ENCODE measurements around the gene ELOVL2.

The ELOVL2 gene

DNA sequence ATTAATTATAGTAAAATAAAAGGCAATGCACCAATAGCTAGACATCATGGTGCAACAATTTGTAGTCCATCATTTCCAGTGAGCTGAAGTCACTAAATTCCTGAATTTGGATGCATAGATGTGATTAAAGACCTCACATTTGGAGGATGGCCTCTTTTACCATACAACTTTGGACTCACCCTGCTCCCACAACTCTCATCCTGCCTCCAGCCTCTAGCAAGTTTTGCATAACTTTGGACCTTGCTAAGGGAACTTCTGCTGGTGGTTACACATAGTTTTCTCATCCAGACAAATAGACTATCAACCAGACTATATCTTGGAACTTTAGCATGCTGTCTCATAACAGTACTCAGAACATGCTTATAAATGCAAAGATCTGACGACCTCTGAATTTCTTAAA is 12.8 kb upstream of the ELOVL2 start:
- no peak for DNase-seq

DNA sequence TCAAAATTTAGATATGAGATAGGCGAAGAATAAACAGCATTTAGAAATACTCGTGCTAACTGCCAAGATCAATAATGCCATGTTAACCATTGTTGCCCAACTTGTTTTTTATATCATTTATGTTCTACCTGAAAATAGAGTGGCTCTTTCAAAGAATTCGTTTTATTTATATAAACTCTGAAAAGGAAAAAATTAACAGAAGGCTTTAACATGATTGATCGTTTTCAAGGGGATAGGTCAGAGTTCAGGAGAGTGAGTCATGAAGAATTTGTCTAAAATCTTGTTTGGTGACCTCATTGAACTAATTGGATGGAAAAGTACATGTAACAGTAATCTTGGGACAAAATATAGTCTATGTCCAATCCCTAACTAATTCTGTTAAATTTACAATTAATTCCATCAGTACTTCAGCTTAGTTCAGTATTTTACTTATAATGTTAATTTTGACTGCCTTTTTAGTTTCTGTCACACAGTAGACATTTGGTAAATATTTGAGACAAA is 11.1 kb upstream of the ELOVL2 start:
- peak; percentile 75 for DNase-seq

GRCh38 chr6:11054722-11055121 is 10.6 kb upstream of the ELOVL2 start:
- DNase-seq = peak; percentile 49

GRCh38 chr6:11053307-11053706 is 9.2 kb upstream of the ELOVL2 start:
- no peak for DNase-seq

DNA sequence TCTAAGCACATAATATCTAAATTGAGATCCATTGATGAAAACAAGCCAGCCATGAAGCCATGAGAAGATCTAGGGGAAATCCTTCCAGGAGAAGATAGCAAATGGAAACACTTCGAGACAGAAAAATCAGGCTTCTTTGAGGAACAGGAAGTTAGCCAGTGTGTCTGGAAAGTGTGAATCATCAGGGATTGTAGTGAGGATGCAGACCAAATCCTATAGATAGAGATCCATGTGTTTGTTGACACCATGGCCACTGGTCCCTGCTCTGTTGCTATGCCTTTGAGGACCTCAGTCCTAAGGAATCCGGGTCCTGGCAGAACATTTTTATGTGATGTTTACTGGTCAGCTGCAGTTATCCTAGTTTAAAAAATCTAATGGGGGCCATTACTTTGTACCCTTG is 6.6 kb upstream of the ELOVL2 start:
- peak; percentile 68 for DNase-seq

- no peak for DNase-seq
Measured at GRCh38 chr6:11044712-11045167, 635 bp upstream of the ELOVL2 start.

- peak; percentile 22 for DNase-seq
Measured at GRCh38 chr6:11043378-11043960, 636 bp downstream of the ELOVL2 start.

DNA sequence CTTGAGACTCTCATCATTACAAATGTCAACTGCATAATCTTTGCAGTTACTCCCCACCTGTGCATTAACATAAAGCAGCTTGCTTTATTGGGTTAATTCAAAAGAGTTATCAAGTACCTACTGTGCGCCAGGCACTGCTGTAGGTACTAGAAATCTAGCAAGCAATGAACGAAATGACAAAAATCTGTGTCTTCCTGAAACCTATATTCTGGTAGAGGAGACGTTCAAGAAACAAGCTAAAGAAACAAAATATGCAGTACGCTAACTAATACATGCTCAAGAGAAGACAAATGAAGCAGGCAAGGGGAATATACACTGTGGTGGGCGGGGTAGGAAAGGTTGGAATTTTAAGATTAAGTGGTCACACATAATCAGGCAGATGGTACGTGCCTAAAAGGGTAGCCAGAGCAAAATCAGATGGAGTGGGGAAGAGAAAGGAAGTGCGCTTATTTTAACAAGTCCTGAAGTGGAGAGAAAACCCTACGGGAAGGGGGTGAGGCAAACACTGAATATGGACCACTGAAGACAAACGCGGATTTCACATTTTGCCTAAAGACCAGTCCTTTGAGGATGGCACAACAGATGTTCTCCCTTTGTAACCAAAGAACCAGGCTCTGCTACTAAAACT is 1.2 kb downstream of the ELOVL2 start:
- DNase-seq = no peak

- DNase-seq = no peak
Measured at GRCh38 chr6:11042025-11042749, 1.9 kb downstream of the ELOVL2 start.

GRCh38 chr6:11040134-11040533 is 4.0 kb downstream of the ELOVL2 start:
- DNase-seq = no peak

DNA sequence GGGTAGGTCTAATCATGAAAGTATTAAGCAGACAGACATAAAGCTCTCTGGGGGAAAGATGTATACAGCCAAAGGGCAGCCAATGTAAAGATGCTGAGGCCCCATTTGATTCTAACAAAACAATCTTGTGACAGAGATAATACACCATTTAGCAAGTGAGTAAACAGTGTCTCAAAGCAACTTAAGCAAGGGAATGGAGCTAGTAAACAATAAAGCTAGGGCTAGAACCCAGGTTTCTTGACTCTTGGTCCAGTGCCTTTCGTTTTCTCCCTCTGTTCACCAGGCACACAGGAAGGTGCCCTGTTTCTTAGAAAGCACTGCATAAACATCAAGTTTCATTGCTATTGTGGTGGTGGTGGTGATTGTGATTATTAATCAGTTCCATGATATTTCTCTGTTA is 5.1 kb downstream of the ELOVL2 start:
- DNase-seq = no peak

DNA sequence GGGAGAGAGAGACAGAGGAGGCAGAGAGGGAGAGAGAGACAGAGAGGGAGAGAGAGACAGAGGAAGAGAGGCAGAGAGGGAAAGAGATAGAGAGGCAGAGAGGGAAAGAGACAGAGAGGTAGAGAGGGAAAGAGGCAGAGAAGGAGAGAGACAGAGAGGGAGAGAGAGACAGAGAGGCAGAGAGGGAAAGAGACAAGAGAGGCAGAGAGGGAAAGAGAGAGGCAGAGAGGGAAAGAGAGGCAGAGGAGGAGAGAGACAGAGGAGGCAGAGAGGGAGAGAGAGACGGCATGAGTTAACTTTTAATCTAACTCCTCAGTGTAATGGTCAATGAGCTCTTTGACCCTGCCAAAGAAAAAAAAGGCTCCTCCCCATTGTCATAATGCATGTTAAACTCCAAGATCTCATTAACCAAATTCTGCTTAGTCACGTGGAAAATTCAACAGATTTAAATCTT is 7.1 kb downstream of the ELOVL2 start:
- no peak for DNase-seq

GRCh38 chr6:11036351-11036740 is 7.8 kb downstream of the ELOVL2 start:
- DNase-seq = no peak

- no peak for DNase-seq
Measured at GRCh38 chr6:11035616-11036350, 8.3 kb downstream of the ELOVL2 start.

GRCh38 chr6:11033825-11034224 is 10.3 kb downstream of the ELOVL2 start:
- peak; percentile 96 for DNase-seq

GRCh38 chr6:11030904-11031303 is 13.2 kb downstream of the ELOVL2 start:
- no peak for DNase-seq

- no peak for DNase-seq
Measured at GRCh38 chr6:11028959-11029358, 15.1 kb downstream of the ELOVL2 start.

DNA sequence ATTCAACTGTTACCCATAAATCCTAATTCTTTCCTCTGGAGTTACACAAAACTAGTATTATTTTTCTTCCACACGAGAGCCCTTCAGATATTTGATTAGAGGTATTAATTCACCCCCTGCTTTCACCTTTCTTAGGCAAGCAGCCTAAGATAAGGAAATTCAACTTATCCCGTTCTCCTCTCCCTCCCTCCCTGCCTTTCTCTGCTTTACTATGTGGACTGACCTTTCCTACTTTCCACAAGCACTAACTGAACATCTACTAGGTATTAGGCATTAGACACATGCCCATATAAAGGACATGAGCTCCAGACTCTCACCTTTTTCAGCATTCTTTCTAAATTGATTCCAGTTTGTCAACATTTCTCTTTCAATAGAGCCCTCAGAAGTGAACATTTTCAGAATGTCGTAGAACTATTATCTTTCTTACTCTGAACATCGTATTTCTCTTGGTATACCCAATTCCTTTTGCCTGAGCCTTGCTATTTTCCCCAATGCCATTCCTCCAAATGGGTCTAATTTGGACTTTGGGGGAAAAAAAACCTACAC is 16.5 kb downstream of the ELOVL2 start:
- no peak for DNase-seq

GRCh38 chr6:11025921-11026635 is 18.0 kb downstream of the ELOVL2 start:
- DNase-seq = no peak

DNA sequence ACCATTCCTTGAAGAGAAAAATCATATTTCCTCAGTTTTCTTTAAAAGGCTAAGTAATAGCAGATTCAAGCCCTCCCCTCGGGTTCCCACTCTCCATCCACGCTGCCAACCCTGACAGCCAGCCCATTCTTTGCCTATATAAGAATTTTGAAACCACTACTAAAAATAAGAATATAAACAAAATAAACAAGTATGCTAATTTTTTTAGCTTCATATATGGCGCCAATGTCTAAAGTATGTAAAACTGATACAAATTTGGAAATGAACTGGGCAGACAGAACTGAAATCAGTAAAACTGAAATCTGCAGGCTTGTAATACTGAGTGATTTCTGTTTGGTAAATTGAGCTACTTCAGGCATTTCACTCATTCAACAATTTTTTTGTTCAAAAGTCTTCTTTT is 19.0 kb downstream of the ELOVL2 start:
- DNase-seq = no peak

DNA sequence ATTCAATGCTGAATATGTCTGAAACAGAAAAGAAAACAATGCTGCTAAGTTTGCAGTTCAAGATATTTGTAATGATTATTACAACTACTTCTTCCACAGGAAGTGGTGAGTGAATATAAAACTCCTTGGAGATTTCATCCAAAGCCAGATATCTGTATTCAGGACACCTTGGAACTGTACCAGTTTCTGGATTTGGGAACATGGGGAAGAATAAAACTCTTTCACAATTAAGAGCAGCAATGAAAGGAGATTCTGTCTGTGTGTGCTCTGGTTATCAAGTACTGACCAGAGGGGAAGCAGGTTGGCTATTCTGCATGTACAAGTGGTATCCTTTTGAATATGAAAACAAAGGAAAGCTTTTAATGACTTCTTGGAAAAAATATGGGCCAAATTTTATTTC is 21.1 kb downstream of the ELOVL2 start:
- no peak for DNase-seq

- no peak for DNase-seq
Measured at GRCh38 chr6:11021714-11022113, 22.4 kb downstream of the ELOVL2 start.
